SW480 (cell line): ENCODE measurements around the gene SRP68.
"Not testable (repeated sequence)": the region's sequence is repeated elsewhere in the genome, so short reads cannot be mapped to it uniquely, and the experiment has no call there.

ENCODE experiments used
- DNase-seq: peaks from one replicate; pipeline ENCODE4 v3.0.0-alpha.2; 2016; ENCODE audit warnings: low spot score

SRP68 gene

DNA sequence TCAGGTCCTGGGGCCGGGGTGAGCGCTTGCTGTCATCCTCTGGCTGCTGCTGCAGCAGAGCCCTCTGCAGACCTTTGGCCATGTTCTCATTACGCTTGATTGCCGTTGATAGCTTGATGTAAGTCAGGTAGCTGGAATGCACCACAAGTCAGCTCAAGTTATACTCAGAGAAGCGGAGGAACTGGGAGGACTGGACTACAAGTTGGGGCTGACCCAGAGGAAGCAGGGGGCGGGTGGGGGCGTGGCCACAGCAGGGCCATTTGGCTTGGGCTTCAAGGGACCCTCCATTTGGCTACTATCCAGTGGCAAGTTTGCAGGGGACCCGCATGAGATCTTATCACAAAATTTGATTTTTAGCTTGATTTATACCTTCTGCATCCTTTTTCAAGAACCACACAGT, 26.3 kb downstream of the SRP68 start:
- no peak for DNase-seq

DNA sequence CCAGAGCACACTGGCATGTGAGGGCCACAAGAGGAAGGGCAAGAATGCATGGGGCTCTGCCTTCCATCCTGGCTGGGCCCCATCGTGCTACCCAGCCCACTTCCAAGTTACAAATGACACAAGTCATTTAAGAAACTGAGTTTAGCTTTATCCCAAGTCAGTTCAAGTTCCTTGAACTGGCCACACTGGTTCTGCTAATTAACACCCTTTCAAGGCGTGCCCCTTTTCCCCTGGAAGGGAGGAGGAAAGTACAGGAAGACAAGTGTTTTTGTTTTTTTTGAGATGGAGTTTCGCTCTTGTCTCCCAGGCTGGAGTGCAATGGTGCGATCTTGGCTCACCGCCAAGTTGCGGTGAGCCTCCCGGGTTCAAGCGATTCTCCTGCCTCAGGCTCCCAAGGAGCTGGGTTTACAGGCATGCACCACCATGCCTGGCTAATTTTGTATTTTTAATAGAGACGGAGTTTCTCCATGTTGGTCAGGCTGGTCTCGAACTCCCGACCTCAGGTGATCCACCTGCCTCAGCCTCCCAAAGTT, 27.8 kb downstream of the SRP68 start:
- not testable (repeated sequence) for DNase-seq

DNA sequence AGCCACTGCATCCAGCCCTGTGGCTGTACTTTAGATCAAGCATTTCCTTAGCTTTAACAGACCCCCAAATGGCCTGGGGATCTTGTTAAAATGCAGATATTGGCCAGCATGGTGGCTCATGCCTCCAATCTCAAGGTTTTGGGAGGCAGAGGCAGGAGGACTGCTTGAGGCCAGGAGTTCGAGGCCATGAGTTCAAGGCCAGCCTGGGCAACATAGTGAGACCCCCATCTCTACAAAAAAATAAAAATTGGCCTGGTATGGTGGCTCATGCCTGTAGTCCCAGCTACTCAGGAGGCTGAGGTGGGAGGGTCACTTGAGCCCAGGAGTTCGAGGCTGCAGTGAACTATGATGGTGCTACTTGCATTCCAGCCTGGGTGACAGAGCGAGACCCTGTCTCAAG, 29.4 kb downstream of the SRP68 start:
- DNase-seq, result not testable (repeated sequence)

DNA sequence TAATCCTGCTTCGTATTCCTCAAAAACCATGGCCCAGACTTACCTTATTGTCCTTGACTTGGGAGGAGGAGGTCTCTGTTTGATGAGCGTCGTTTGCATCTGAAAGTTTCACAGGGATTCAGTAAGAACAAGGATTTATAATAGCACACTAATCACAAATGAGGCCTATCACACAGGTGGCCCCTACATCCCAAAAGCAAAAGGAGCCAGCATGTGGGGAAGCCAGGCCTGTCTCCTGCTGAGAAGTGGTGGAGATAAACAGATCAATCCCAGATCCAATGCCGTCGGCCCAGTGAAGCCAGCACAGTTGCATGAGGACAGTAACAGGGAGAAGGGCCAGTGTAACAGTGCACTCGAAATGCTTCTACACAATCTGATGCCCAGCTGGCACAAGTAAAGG, 31.9 kb downstream of the SRP68 start:
- no peak for DNase-seq

DNA sequence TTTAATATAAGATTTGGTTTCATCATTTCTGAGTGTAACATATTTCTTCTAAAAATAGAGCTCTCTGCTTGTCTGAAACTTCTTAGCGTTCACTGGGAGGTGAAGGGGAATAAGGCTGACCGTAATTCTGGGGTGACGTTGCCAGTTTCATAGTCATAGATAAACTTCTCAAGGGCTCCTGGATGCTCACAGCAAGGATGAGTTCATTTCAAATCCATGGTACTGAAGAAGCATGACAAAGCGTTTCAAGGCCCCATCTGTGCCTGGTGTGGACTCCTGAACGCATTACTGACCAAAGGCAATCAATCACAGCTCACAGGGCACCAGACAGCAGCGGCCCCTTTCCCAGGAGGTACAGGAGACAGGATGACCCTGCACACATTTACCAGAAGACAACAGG, 33.2 kb downstream of the SRP68 start:
- no peak for DNase-seq

DNA sequence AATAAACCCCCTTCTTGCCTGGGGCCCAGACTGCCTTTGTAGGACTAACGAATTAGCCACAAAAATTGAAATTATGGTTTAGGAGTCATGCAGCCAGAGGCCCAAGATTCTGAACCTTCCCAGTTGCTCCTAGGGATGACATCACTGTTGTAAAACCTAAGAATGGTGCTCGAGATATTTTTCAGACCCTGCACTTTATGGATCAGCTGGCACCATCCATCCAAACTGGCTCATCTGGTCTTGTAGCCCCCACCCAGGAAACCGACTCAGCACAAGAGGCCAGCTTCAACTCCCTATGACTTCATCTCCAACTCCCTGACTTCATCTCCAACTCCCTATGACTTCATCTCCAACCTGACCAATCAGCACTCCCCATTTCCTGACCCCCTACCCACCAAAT, 34.3 kb downstream of the SRP68 start:
- DNase-seq, result no peak

DNA sequence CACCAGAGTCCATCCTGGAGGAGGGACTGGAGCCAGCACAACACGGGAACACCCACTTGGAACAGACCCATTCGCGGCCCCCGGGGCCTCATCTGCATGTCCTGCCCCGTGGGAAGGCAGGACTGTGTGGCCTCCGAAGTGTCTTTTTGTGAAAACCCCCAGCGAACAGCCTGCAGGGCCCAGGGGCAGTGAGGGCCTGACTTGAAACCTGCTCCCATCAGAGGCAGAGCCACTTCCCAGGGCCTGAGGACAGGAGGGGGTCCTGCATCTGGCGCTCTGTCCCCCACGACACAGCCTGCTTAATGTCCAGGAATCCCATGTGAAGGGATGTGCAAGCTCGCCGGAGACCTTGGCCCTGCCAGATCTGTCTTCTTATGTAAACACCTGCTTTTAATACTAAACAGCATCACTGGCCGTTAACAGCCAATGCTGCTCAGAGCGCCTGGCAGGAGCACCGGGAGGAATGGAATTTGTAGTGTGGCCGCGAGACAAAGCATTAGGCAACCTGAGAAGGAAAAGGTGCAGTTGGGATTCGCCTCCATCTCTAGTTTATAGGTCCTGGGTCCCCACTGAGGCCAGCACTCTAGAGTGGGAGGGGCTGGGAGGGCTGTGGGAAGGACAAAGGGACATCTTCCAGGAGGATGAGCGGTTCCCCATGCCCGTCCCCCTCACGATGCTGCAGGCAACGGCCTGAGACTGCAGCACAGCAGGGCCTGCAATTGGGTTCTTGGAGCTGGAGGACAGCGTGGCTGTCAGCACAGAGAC, 35.6 kb downstream of the SRP68 start:
- DNase-seq, result no peak

DNA sequence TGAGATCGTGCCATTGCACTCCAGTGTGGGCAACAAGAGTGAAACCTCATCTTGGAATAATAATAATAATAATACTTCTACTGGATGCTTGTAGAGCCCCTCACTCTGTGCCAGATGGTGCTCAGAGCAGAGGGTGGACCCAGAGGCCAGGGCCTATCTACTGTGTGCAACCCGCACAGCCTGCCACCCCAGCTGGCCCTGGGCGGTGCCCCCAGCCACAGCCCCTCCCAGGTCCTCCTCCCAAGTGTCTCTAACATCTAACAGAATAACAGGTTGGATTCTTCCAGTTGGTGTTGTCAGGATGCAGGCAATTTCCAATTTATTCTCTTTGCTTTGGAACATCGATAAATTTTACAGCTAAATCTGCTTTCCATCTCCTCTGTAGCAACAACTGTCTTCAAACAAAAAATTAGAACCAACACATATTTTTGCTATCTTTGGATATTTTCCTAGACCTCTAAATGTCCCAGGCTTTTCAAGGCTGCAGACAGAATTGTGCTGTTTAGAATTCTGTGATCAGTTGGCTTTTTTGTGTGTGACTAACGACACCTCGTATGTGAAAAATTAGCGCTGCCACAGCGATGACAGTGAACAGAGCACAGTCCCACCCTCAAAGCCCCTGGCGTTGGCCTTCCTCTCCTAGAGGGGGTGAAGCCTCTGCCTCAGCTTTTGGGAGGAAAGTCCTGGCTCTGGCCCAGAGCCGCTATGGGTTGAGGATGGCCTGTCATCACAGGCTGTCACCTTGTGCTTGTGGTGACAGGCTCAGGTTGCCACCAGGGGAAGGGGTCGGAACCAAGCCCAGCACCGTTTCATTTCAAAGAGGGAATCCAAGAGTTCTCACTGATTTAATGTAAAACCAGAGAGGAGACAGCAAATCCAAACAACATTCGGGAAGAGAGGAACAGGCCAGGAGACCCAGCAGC, 37.6 kb downstream of the SRP68 start:
- no peak for DNase-seq

GRCh38 chr17:76033139-76033538, 39.2 kb downstream of the SRP68 start:
- no peak for DNase-seq

DNA sequence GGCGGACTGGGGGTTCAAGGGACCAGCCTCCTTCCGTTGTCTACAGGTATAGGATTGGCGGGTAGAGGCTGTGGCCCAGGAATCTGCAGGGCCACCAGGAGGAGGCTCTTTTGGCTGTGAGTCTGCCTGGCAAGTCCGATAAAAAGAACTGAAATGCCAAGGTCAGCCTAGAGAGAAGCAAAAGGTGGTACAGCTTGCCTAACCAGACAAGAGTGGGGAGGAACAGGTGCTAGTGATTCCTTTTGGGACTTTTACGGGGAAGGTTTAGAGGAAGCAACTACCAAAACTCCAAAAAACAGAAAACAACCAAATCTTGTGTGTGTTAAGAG, 39.6 kb downstream of the SRP68 start:
- no peak for DNase-seq

DNA sequence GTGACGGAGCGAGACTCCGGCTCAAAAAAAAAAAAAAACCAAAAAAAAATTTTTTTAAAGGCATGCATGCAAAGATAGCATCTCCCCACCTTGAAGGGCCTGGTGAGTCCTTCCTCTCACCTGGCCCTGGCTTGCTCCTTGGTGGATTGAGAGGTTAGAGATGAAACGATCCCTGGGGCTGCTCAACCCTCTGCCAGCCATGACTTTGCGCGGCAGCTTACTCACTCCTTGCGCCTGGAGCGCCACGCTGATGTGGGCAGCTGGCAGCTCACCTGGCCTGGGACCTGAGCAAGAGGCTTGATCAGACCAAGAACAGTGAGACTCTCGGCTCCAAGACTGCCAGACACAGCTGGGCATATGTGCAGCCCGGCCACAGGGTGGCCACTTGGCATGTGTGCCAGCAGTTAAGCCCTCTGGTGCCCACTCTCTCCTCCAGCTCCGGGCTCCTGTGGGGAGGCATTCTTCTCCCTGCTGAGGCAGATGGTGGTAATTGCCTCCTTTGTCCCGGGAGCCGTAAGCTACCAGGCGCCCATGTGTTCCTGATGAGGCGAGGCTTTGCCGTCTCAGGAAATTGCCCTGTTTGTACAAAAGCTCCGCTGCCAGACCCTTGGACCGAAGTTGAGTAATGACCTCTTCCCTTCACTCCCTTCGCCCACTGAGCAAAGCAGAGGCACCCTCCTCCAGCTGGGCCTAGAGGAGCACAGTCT, 40.1 kb downstream of the SRP68 start:
- peak; percentile 25 for DNase-seq

DNA sequence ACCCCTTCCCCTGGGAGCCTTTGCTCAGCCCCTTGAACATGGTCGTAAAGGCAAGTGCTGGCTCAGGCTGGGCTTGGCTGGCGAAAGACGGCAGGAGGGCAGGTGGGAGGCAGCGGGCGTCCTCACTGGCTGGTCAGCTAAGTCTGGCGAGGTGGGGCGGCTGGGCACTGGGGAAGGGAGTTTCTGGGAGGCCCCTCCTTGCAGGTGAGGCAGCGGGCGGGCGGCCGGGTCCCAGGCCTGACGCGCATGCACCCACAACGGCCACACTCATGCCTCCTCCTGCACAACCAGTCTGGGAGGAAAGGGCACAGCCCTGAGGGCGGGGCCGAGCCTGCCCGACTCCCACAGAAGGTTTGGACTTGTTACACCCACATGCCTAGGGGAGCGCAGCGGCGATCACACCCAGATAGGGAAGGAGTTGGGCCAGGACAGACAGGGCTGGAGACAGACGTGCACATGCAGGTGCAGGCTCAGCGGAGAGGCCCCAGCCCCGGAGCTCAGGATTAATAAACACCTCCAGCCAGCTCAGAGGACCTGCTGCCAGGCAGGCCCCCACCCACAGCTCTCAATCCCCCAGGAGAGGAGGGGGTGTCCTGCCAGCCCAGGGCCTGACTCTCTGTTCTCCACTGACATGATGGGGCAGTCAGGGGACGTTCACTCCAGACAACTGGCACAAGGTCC, 45.0 kb downstream of the SRP68 start, which contains the start of gene EVPL:
TSS of gene EVPL (minus strand) at position 148 of the 681 bp plus-strand sequence. CDS start at position 40, 108 bp downstream.
- DNase-seq, result peak; percentile 84

DNA sequence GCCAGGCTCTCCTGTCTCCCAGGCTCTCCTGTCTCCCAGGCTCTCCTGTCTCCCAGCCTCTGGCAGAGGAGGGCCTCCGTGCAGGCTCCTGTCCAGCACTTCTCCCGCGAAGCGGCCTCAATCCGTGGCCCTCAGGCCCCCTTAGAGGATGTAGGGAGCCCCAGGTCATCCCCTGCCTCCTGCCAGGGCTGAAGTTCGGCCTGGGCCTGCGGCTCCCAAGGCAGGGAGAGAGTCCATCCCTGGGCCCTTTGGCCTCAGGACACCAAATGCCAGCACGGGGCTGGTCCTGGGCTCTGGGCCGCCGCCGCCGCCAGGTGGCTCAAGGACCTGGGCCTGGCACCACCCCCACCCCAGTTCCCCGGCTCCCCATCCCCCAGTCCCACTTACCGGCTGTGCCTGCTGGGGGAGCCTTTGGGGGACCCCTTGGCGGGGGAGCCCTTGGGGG, 45.6 kb downstream of the SRP68 start:
- no peak for DNase-seq

DNA sequence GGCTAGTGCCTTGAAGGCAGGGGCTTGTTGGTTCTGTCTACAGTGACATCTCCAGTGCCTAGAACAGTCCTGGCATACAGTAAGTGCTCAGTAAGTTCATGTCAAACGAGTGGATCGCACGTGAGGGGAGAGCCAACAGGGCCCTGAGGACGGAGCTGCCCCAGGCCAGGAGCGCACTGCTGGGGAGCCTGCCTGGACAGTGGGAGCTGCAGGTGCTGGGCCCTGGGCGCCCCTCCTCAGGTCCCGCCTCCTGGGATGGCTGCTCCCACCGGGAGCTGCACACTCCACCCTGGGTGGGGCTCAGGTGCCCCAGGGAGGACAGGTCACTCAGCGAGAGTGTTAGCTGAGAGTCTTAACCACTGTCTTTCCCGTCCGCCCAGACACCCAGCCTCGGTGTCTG, 47.0 kb downstream of the SRP68 start:
- no peak for DNase-seq

- no peak for DNase-seq
Measured at GRCh38 chr17:76024353-76024752, 48.0 kb downstream of the SRP68 start.

GRCh38 chr17:76023900-76024237, 48.4 kb downstream of the SRP68 start:
- DNase-seq, result no peak

DNA sequence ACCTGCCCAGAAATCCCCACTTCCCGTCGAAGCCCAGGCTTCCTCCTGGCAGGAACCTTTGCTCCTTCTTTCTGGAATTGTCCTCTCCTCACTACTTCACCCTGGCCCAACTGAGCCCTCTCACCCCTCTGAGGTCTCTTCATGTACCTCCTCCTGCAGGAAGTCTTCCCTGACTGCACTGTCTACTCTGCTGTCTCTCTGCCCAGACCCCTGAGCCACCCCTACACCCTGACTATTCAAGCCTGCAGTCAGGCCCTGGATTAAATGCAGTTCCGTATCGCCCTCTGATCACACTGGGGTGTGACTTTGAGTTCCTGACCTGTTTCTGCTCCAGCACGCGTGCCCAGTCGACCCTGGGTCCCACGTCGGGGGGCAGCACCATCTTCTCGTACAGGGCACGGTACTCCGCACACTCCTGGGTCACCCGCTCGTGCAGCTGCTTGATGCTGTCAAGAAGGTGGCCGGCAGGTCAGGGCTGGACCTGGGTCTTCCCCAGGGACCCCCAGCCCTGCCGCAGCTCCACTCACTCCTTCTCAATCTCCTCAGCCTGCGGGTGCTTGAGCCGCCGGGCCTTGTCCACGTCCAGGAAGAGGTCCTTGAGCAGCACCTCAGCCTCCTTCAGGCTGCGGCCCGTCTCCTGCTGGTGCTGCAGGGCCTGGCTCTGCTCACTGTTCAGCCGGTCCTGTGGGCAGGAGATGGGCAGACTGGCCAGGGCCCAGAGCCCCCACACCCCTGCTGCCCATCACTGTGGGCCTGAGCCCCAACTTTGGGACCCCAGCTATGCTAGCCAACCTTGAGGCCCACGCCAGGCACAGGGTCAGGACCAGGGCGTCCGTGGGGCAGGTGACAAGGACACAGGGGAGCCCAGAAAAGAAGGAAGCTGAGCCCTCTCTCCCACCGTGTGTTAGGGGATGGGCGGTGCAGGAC, 49.1 kb downstream of the SRP68 start:
- DNase-seq, result no peak

DNA sequence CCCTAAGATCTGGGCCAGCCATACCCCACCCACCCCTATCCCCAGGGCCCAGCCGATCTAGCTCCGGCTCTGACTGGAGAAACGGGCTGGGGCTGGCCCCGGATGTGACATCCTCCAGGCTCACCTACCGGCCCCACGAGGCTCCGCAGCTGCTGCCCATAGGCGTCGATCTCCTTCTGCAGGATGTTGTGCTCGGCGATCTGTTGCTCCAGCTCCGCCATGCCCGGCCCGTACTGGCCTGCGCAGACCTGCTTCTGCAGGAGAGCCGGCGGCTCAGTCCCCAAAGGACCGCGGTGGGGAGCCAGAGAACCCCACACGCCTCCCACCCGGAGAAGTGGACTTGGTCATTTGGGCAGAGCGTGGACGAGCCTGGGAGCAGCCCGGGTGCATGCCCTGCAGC, 50.0 kb downstream of the SRP68 start:
- DNase-seq, result no peak

GRCh38 chr17:76019833-76020467, 52.4 kb downstream of the SRP68 start:
- DNase-seq, result no peak

DNA sequence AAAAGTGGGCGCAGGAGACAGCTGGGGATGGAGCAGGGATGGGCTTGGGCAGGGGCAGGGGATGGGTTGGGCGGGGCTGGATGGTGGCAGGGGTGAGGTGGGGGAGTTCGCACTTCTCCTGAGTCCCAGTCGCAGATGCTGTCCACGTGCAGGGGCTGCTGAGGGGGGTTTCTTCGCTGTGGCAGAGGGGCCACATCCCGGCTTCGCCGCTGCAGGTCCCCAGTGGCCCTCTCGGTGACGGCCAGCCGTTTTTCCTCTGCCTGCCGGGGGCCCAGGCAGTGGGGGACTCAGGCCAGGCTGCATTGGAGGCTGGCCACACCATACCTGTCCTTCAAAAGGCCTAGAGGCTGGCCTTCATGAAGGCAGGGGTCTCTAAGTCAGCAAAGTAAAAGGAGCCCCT, 53.5 kb downstream of the SRP68 start:
- no peak for DNase-seq
